GM06990 (cell line): ENCODE results near the gene RAB28.

Experiments used
- DNase-seq: peaks from one replicate; pipeline ENCODE4 v3.0.0-alpha.2; 2011; ENCODE audit not compliant: insufficient read length; ENCODE audit errors: extremely low read depth
- H3K27me3 ChIP-seq: replicated peaks from 2 replicates; pipeline ENCODE4 v1.6.0; 2011; ENCODE audit warnings: low read length; ENCODE audit not compliant: control insufficient read depth, insufficient read depth
- H3K36me3 ChIP-seq: 2 replicates; pipeline ENCODE4 v1.5.1; 2011; ENCODE audit warnings: low read length; ENCODE audit not compliant: control insufficient read depth, insufficient read depth
- H3K4me3 ChIP-seq: replicated peaks from 2 replicates; pipeline ENCODE4 v1.5.1; 2011; ENCODE audit warnings: low read depth, mild to moderate bottlenecking, control low read depth, low read length
- CTCF ChIP-seq: IDR thresholded peaks from 2 replicates; pipeline ENCODE4 v1.5.1; 2011; ENCODE audit warnings: low read length, control low read depth, mild to moderate bottlenecking, inconsistent platforms; ENCODE audit not compliant: insufficient read depth, poor library complexity, severe bottlenecking

The RAB28 gene

GRCh38 chr4:13329340-13329850, 154.7 kb downstream of the RAB28 start:
- Histone ChIP-seq H3K27me3 (no peaks in the 10 kb centered on the region), H3K4me3 (no peak overlapping the region), H3K36me3 (no peaks in the 10 kb centered on the region)
- no peak for DNase-seq
- TF ChIP-seq CTCF, result no peak

GRCh38 chr4:13328591-13328990, 155.5 kb downstream of the RAB28 start:
- Histone ChIP-seq H3K4me3 (no peak overlapping the region), H3K36me3 (no peaks in the 10 kb centered on the region), H3K27me3 (no peaks in the 10 kb centered on the region)
- DNase-seq, result no peak
- TF ChIP-seq CTCF, result no peak

GRCh38 chr4:13327991-13328390, 156.1 kb downstream of the RAB28 start:
- Histone ChIP-seq H3K27me3 (no peaks in the 10 kb centered on the region), H3K4me3 (no peak overlapping the region), H3K36me3 (no peaks in the 10 kb centered on the region)
- DNase-seq, result no peak
- no peak for TF ChIP-seq CTCF

- no peaks in the 10 kb centered on the region for H3K27me3 ChIP-seq
- no peak for TF ChIP-seq CTCF
- no peak for DNase-seq
- no peaks in the 10 kb centered on the region for H3K36me3 ChIP-seq
- no peak overlapping the region for H3K4me3 ChIP-seq
Measured at GRCh38 chr4:13325744-13326143, 158.4 kb downstream of the RAB28 start.

- TF ChIP-seq CTCF, result no peak
- DNase-seq, result no peak
- Histone ChIP-seq H3K36me3 (no peaks in the 10 kb centered on the region), H3K4me3 (no peak overlapping the region), H3K27me3 (no peaks in the 10 kb centered on the region)
Measured at GRCh38 chr4:13323921-13324320, 160.2 kb downstream of the RAB28 start.

- TF ChIP-seq CTCF, result no peak
- DNase-seq, result no peak
- no peaks in the 10 kb centered on the region for H3K27me3 ChIP-seq
- H3K4me3 ChIP-seq, result no peak overlapping the region
- no peaks in the 10 kb centered on the region for H3K36me3 ChIP-seq
Measured at GRCh38 chr4:13322681-13323101, 161.4 kb downstream of the RAB28 start.
